ENCODE measurements around the gene KIF5C.
A peak's percentile ranks its signal among the peaks of the same experiment; 100 is the strongest.
"Not testable (repeated sequence)": the region's sequence is repeated elsewhere in the genome, so short reads cannot be mapped to it uniquely, and the experiment has no call there.

KIF5C gene

DNA sequence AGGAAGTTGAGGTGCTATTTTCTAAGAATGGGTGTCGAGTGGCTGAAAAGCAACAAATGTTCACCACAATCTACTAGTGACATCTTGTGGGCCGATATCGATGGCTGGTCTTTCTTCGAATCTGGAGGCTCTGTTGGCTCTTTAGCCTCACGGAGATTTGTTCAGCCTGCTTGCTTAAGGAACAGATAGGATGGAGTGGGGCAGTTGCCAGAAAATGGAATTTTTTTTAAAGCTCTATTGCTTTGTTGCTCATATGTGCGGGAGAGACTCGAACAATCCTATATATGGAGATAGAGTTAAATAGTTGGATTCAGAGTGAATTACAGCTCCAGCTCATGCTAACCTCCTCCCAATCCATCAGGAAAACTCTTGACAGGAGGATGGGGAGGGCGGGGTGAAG, 92.6 kb downstream of the KIF5C start:
- no peak for DNase-seq

DNA sequence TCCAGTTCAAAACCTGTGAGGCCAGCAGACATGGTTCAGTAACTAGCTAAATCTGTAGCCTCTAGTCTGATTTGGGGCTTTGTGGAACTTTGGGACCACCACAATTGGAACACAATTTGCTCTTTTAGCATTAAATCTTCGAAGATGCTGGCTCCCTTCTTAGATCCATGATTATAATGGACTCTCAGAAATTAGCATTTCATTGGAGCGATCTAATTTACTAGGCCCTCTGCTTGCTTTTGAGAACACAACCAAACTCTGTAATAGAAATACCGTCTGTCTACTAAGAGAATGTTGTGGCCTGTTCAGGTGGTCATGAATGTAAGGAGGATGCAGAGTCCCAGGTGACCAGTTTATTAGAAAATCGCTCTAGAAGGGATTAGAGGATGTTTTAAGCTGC, 93.3 kb downstream of the KIF5C start:
- no peak for DNase-seq

DNA sequence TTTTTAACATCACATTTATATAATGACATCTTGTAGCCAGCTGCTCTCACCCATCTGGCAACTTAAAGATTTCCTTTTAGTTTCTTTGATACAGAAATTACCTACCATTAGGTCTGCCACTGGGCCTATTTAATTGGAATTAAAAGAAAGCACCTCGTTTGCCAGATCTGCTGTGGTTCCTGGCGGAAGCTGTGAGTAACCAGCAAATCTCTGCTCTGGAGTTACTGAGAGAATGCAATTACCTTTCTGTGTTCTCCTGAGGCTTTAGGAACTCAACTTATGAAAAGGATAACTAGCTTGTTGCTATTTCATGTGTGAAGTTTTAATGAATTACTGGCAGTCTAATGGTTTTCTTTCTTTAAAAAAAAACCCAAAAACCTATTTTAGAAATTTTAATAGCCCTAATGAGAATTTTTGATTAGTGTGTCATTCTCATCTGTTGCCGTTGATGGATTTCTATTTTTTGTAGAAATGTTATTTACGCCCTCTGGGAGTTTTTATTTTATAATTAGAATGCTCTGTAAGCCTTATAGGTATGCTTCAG, 93.8 kb downstream of the KIF5C start:
- no peak for DNase-seq

DNA sequence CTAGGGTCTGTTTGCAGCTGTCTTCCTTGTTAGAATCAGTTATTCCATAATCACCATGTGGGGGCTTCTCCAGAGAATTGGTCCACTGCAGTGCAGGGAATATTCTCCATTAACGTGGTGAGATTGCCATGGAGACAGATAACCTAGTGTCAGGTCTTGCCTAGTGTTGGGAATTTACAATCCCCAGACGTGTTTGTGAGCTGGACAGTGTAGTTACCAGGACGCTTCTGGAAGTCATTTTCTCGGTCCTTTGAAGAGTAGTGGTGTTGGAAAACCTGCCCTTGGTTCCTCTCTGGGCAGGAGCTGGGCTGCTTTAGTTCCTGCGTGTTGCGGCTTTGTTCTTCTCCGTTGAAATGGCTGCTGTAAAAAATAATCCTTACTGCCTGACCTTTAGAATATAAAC, 94.6 kb downstream of the KIF5C start:
- no peak for DNase-seq

DNA sequence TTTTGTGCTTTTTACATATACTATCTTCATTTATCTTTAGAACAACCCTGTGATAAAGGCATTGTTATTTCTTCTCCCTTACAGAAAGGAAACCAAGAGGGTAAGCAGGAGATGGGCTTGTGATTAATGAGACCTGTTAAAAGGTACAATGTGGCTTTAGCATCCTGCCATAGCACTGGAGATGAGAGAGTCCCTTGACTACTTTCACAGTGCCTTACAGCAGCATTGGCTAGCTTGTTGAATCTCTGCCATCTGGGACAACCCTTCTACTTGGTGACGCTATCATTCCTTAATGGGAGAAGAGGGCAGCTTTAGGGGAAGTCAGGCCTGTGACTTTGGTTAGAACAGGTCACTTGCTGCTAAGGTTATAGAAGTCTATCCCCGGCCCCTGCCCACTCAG, 95.4 kb downstream of the KIF5C start:
- DNase-seq: no peak

DNA sequence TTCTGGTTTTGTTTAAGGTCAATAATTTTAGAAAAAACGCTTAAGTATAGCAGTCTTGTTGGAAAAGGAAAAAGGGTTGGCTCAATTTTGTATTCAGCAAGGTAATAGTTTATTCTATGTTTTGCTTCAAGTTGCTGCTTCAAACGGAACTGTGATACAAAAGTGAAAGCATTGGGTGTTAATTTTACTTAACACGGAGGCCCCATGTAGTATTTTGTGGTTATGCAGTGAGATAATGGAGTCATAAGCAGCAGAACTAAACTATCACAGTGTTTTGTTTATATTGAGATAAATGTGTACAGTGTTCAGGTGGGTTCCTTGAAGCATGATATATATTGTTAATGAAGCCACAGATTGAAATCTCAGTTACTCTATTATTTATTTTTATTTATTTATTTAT, 96.5 kb downstream of the KIF5C start:
- DNase-seq: no peak

DNA sequence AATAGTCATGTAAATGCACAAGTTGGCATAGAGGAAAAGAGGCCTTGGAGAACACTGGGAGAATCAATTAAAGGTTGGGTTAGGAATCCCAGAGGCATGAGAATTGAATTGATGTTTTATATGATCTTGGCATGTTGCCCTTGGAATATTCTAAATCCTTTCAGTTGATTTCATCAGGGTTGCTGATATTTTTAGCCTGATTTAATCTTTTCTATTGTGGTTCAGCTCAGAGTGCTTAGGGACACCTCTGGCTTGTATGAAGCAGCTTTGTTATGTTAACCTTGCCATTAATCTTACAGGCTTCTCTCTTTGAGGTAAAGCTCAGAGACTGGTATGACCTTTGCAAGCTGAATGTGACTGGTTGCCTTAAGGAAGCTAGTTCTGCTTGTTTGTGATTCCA, 99.1 kb downstream of the KIF5C start:
- DNase-seq: no peak

DNA sequence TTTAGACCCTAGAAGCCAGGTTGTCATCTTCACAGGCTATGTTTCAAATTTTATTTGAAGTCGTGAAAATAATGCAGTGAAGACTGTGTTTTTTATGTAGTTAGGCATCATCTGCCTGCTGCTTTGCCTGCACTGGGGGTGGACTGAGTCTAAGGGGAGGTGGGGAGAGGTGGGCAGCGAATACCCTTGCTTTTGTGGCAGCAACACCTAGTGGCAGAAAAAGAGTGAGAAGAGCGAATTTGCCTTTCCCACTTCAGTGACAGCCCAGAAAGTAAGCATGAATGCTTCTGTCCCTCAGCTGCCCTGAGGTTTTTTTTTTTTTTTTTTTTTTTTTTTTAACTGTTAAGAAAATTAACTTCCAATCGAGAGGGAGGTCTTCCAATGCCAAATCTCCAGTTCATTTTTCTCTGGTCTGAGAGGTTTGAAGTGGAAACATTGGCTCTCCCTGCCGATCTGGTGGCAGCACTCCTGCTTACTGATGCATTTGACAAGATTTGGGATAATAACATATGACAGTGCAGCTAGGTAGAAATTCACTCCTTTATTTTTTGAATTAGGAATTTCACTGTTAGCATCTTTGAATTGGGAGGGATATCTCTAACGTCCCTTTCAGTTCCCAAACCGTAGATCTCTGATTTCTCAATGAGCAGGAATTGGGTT, 103.1 kb downstream of the KIF5C start:
- no peak for DNase-seq

DNA sequence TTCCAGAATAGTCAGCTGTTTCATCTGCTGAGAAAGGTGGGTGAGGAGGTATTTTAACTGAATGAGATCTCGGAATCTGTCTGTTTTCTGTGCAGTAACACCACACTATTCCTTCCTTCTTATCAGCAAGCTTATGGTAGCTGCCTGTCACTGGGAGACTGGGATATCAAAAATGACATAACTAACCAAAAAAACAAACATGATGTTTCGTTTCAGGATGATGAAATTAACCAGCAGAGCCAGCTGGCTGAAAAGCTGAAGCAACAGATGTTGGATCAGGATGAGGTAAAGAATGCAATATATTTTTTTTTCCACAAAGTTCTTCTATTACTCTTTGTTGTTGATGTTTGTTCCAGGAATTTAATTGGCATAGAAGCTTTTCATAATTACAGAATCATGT, 103.7 kb downstream of the KIF5C start:
- DNase-seq: no peak

DNA sequence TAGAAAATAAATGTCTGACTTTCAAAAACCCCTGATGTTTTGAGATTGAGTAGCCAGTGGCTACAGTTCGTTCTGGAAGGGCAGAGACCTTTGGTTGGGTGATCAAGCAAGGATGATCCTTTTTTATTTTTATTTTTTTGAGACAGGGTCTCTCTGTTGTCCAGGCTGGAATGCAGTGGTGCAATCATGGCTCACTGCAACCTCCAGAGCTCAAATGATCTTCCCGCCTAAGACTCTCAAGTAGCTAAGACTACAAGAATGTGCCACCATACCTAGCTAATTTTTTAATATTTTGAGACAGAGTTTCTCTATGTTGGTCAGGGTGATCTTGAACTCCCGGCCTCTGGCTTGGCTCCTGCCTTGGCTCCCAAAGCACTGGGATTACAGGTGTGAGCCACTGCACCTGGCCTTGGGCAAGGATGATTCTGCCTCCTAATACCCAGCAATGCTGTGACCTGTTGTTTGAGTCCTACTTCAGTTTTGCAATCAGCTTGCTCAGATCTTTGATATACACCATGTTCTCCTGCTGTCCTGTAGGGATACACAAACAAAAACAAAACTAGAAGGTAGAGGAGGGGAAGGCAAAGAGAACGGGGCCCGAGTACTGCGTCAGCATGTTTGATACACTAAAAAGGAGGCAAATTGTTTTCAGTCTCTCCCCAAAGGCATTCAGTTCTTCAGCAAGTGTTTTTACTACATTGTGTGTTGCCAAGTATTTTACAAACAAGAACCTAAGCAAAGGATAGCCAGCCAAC, 104.3 kb downstream of the KIF5C start:
- no peak for DNase-seq

DNA sequence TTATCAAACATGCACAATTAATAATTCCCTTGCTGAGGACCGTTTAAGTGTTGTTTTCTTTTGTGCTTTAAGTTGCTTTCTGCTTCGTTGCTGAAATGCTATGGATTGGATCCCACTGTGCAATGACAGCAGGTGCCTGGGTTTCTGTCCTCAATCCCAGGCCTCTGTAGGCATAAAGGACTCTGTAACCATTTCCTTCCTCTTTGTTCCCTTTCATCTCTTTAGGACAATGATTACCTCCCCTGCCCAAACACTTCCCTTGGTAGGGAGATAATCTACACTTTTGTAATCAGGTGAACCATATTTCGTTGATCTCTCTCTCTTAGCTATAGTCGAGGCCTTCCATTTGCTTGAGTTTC, 104.9 kb downstream of the KIF5C start:
- DNase-seq: no peak

DNA sequence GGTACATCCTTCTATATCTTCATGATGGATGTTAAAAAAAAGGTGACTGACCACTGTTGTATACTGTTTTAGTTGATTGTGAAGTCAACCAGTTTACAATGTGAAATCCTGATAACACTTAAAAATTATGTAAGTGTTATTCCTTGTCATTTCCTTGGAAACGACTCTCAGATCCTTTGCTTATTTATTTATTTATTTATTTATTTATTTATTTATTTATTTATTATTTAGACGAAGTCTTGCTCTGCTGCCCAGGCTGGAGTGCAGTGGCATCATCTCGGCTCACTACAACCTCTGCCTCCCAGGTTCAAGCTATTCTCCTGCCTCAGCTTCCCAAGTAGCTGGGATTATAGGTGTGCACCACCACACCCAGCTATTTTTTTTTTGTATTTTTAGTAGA, 105.5 kb downstream of the KIF5C start:
- not testable (repeated sequence) for DNase-seq

DNA sequence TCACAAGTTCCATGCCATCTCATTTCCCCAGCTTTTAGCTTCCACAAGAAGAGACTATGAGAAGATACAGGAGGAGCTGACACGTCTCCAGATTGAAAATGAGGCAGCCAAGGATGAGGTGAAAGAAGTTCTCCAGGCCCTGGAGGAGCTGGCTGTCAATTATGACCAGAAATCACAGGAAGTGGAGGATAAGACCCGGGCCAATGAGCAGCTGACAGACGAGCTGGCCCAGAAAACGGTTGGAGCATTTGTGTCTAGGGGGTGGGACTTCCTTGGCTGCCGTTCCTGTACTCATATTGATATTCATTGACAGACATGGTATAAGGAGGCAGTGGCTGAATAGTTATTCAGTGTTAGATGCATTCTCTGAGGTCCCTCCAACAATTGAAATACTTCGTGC, 106.3 kb downstream of the KIF5C start:
- no peak for DNase-seq

DNA sequence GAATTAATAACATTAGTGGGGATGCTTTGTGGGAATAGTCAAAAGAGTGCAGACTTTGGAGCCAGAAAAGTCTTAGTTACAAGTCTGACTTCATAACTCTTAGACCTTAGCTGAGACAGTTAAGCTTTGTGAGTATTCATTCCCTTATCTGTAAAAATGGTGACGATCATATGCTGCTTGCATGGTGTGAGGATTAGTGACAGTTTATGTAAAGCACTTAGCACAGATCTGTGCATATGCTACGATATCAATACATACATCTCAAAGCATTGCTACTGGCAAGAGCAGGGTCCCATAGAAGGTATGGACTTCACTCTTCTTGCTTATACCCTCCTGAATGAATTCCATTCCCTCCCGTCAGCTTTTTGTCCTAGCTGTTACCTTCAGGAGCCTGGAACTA, 106.8 kb downstream of the KIF5C start:
- DNase-seq: no peak

DNA sequence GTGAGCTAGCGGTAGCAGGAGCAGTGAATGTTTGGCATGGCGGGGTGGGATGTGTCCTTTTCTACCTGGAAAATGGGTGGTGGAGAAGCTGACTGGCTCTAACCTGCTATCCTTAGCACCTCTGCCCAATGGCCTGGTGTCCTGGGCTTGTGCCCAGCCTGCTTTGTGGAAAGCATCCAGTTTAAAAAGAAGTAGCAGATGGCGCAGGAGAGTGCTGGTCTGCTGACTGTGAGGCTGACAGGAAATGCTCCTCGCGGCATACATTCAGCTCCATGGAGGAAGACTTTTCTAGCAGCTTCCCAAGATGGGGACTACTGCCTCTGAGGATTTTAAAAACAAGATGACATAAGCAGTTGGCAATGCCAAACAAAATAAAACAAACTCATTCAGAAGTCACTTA, 107.3 kb downstream of the KIF5C start:
- DNase-seq: no peak

DNA sequence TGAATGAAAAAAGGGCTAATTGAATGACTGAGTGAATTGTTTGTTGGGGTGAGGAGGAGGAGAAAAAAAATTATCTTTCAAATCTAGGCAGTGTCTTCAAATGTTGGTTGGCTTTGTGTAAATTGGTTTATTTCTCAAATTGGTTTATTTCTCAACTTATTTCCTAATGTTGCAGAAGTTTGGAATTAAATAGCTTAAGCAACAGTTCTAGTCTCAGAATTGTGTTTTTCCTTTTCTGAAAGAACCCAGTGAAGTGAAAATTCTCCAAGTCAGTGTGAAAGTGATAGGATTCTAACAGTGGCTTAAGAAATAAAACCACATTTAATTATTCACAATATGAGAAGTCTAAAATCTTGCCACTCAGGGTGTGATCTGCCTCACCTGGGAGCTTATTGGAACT, 108.9 kb downstream of the KIF5C start:
- no peak for DNase-seq

DNA sequence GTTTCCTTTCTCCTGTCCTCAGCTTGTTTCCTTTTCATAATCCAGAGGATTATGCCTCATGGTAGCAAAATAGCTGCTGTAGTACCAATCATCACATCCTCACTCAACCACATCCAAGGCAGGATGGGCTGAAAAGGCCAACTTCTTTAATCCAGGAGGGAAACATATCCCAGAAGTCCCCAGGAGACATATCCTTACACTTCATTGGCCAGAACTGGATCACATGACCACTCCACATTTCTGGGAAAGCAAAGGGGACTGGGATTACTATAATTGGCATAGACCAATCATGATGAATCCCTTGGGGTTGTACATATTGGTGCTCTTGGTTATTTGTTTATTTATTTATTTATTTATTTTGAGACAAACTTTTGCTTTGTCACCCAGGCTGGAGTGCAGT, 109.4 kb downstream of the KIF5C start:
- DNase-seq: no peak

DNA sequence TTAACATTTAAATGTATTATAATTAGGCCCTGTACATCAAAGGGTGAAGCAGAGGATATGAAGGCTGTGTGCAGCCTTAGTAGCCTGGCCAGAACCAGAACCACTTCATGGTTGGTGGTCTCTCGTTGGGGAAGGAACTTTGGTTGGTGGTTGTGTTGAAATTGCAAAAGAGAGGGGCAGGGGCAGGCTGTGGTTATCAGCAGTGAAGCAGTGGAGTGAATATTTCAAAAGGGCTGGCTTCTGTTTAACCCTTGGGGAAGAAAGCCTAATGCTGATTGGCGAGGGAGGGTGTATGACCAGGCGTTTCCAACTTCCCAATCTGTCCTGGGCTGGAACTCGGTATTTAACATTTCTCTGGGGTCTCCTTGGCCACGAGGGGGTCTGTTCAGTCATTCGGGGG, 112.3 kb downstream of the KIF5C start:
- DNase-seq: no peak

DNA sequence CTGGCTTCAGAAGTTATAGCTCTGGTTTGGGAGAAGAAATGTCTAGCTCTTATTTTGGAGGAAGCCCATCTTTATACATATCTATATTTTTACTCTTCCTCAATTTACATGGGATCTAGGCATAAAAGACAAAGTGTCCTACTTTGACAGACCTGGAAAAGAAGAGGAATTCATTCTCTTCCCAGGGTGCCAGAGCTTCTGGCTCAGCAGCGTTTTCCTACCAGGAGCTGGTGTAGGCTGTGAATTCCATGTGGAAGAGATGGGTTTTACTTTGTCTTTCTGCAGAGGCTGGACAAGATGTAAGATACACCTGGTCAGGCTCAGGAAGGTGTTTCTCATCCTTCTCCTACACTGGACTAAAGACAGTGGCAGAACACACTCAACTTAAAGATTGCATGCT, 113.3 kb downstream of the KIF5C start:
- no peak for DNase-seq

DNA sequence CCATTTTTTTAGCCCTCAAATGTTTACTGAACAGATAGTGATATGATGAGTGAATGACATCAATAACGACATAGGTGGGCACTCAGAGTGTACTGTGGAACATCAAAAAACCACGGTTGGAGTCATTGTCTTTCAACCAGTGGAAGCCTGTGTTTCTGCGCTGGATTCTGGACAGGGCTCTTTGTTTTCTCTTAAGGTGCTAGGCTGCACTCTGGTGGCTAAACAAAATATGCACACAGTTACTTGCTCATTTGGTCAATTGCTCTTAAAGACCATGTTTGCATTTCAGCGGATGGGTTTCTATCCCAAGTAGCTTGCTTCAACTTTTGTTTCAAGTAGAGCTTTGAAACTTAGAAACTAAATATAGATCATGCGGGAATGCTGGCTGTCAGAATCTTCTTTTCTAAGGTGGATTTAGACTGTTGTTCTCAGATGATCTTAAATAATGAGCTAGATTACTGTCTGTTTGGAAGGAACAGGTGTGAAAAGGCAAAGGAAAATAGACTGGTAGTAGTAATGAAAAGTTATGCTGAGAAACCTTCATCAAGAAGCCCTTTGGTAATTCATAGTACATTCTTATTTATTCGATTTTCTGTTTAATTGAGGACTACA, 115.0 kb downstream of the KIF5C start:
- DNase-seq: peak; percentile 43

DNA sequence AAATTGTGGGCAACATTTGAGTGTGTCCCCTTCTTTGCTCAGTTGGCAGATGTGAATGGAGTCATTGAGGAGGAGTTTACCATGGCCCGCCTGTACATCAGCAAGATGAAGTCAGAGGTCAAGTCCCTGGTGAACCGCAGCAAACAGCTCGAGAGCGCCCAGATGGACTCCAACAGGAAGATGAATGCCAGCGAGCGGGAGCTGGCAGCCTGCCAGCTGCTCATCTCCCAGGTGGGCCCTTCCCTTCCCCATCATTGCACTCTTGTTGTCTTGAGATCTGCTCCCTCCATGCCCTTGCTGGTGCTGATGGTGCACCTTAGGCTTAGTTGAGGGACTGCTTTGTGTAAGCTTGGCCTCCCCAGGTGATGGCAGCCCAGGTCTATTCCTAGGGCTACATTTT, 115.9 kb downstream of the KIF5C start:
- no peak for DNase-seq

DNA sequence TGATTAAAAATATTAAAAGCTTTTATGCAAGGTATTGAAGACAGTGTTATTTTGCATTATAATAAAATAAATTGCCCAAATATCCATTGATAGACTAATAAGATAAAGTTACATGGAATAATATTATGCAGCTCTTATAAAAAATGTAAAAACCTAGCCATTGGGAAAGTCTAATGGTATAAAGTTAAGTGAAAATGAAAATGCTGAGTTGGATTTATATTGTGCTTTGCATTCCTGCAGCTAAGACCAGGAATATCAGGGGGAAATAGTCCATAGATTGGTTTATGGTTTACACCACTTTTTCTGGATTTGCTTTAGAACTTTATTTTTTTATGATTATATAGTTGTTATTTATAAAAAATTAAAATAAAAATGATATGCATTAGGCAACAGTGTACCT, 117.4 kb downstream of the KIF5C start:
- no peak for DNase-seq

DNA sequence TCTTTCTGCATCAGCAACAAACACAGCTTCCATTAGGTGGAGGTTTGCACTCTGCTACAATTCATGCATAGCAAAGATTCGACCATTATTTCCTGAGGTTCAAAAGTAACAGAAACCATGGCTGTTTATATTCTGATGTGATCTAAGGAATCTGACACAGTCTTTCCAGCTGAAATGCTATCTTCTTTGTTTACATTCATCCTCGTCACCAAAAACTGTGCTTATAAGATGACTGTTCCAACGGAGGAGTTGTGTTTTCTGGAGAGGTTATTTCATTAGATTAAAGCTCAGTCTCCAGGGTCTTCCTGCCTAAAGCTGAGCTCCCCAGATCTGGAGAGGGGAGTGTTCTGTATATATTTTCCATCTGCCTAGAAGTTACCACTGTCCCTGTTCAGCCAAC, 118.3 kb downstream of the KIF5C start:
- DNase-seq: no peak

DNA sequence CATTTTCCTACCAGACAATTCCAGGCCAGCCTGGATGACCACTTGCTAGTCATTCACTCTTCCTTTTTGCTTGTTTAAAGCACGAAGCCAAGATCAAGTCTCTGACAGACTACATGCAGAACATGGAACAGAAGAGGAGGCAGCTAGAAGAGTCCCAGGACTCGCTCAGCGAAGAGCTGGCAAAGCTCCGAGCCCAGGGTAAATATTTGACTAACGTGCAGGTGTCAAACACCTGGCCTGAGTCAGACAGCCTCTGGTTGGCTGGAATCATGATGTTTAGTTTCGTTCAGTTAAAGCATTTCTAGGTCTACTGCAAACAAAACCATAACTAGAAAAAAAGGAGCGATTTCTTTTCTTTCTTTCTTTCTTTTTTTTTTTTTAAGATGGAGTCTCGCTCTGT, 119.3 kb downstream of the KIF5C start:
- DNase-seq: no peak

Measured in effector CD4-positive, alpha-beta T cell (primary cell).